A673 (cell line): ENCODE results near the gene ZMYM1.
"Not testable (repeated sequence)": the region's sequence is repeated elsewhere in the genome, so short reads cannot be mapped to it uniquely, and the experiment has no call there.

Experiments
- EZH2 ChIP-seq: fragments of 200-600 bp; sonication (generic); IDR thresholded peaks from 2 replicates; pipeline ENCODE4 v1.6.1; 2017; ENCODE audit warnings: borderline replicate concordance, low read depth, mild to moderate bottlenecking, mixed read lengths, antibody characterized with exemption, low read length; ENCODE audit not compliant: poor library complexity, severe bottlenecking
- TF ChIP-seq, protein P1 (sequence below): fragments of 300-800, 200-600 bp; sonication (generic); conservative IDR thresholded peaks from 2 replicates; pipeline ENCODE4 v1.5.1; 2017; ENCODE audit warnings: low read depth, mild to moderate bottlenecking, antibody characterized with exemption, low read length, moderate library complexity, mixed read lengths

DNA sequence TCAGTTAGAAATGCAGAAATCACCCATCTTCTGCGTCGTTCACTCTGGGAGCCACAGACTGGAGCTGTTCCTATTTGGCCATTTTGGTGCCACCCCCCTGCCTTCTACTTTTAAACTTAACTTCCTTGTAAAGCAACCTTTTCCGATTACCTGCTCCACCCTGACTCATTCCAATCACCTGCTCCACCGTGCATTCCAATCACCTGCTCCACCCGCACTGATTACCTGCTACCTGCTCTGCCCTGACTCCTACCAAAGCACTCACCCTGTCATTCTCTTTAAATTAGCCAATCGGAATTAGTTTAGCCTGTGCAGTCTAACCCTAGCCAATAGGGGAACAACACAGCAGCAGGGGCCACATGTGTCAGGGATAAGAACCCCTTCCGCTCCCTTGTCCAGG is 20.9 kb upstream of the ZMYM1 start:
- TF ChIP-seq, protein P1, sequence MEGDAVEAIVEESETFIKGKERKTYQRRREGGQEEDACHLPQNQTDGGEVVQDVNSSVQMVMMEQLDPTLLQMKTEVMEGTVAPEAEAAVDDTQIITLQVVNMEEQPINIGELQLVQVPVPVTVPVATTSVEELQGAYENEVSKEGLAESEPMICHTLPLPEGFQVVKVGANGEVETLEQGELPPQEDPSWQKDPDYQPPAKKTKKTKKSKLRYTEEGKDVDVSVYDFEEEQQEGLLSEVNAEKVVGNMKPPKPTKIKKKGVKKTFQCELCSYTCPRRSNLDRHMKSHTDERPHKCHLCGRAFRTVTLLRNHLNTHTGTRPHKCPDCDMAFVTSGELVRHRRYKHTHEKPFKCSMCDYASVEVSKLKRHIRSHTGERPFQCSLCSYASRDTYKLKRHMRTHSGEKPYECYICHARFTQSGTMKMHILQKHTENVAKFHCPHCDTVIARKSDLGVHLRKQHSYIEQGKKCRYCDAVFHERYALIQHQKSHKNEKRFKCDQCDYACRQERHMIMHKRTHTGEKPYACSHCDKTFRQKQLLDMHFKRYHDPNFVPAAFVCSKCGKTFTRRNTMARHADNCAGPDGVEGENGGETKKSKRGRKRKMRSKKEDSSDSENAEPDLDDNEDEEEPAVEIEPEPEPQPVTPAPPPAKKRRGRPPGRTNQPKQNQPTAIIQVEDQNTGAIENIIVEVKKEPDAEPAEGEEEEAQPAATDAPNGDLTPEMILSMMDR: not testable (repeated sequence)
- TF ChIP-seq EZH2: not testable (repeated sequence)
